LNCaP clone FGC (cell line): ENCODE results near the gene MS4A10.

Source experiments
- DNase-seq: peaks from one replicate; pipeline ENCODE4 v3.0.0-alpha.2; 2011; ENCODE audit warnings: low read depth
- H3K4me3 ChIP-seq: 2 replicates; pipeline ENCODE4 v1.5.1; 2011; ENCODE audit warnings: mild to moderate bottlenecking, low read depth, low read length, control low read depth
- CTCF ChIP-seq: IDR thresholded peaks from 2 replicates; pipeline ENCODE4 v1.5.1; 2012; ENCODE audit warnings: mild to moderate bottlenecking; ENCODE audit not compliant: control insufficient read depth, insufficient read depth; ENCODE audit errors: extremely low read depth

The MS4A10 gene

GRCh38 chr11:60765355-60765754 is 19.8 kb upstream of the MS4A10 start:
- H3K4me3 ChIP-seq = no peak overlapping the region
- no peak for TF ChIP-seq CTCF

GRCh38 chr11:60766547-60766946 is 18.6 kb upstream of the MS4A10 start:
- DNase-seq = no peak
- no peak for TF ChIP-seq CTCF
- H3K4me3 ChIP-seq = no peak overlapping the region

More at GRCh38 chr11:60765355-60765754, 19.8 kb upstream of the MS4A10 start:
- DNase-seq = no peak

GRCh38 chr11:60767388-60767811 is 17.7 kb upstream of the MS4A10 start:
- no peak for DNase-seq
- no peak for TF ChIP-seq CTCF
- no peak overlapping the region for H3K4me3 ChIP-seq

- DNase-seq = no peak
- no peak for TF ChIP-seq CTCF
- H3K4me3 ChIP-seq = no peak overlapping the region
Observed at GRCh38 chr11:60768202-60768601, 16.9 kb upstream of the MS4A10 start.

GRCh38 chr11:60769273-60769672 is 15.9 kb upstream of the MS4A10 start:
- no peak overlapping the region for H3K4me3 ChIP-seq
- DNase-seq = no peak
- no peak for TF ChIP-seq CTCF

GRCh38 chr11:60769811-60770210 is 15.3 kb upstream of the MS4A10 start:
- H3K4me3 ChIP-seq = no peak overlapping the region
- no peak for DNase-seq
- no peak for TF ChIP-seq CTCF

GRCh38 chr11:60771146-60771545 is 14.0 kb upstream of the MS4A10 start:
- TF ChIP-seq CTCF = no peak
- DNase-seq = no peak
- H3K4me3 ChIP-seq = no peak overlapping the region
